Measurements from ENCODE around the gene MCF2L2. TPM values are rescaled to one million over a fixed set of nuclear protein-coding genes. Genes with fewer than 3 reads are reported as not detected.

The MCF2L2 gene
- total RNA-seq, 1 experiment from 2014 or later: 1.7 TPM

GRCh38 chr3:183330881-183331280 is 97.5 kb downstream of the MCF2L2 start:
- TF ChIP-seq EZH2 (IDR thresholded peaks at IDR 0.05; ENCODE audit: low read depth): no peak
- no peak for TF ChIP-seq CTCF (conservative IDR thresholded peaks at IDR 0.05)
- H3F3A ChIP-seq (ENCODE audit: insufficient read depth, low read depth): peaks cover 13% of the 10 kb centered on the region; the same call in 1 of the 2 replicates
- no peak for DNase-seq
- H3K4me1 ChIP-seq (replicated peaks; ENCODE audit: insufficient read depth): peaks cover 21% of the 10 kb centered on the region
- H4K20me1 ChIP-seq (ENCODE audit: insufficient read depth): no peaks in the 10 kb centered on the region
- intact Hi-C loops (cut with micrococcal nuclease; ENCODE audit: unreplicated experiment): no loop called here
- H3K9me3 ChIP-seq (ENCODE audit: insufficient read depth, low read depth): no peaks in the 10 kb centered on the region
- POLR2A ChIA-PET (ENCODE audit: unreplicated experiment): no interaction called here
- no peaks in the 10 kb centered on the region for H3K9me2 ChIP-seq (ENCODE audit: insufficient read depth)
- no peaks in the 10 kb centered on the region for H3K36me3 ChIP-seq (ENCODE audit: low read depth)
- no peak overlapping the region for H3K4me2 ChIP-seq
- no peak overlapping the region for H3K27ac ChIP-seq
- CTCF ChIA-PET: no interaction called here
- H3K79me2 ChIP-seq (ENCODE audit: low read depth): no peaks in the 10 kb centered on the region
- no peak overlapping the region for H3K4me3 ChIP-seq
- BruUV-seq (replicated peaks): no TSS peak
- H3K27me3 ChIP-seq (ENCODE audit: insufficient read depth, low read depth): no peaks in the 10 kb centered on the region
- H2AFZ ChIP-seq: no peak overlapping the region

- Histone ChIP-seq H4K20me1 (ENCODE audit: insufficient read depth) (no peaks in the 10 kb centered on the region; the same call in 1 of the 2 replicates), H3K27me3 (ENCODE audit: insufficient read depth, low read depth) (no peaks in the 10 kb centered on the region), H2AFZ (no peak overlapping the region), H3K27ac (no peak overlapping the region), H3K4me1 (replicated peaks; ENCODE audit: insufficient read depth) (peaks cover 21% of the 10 kb centered on the region), H3K4me2 (no peak overlapping the region), H3K79me2 (ENCODE audit: low read depth) (no peaks in the 10 kb centered on the region), H3K4me3 (no peak overlapping the region), H3K36me3 (ENCODE audit: low read depth) (no peaks in the 10 kb centered on the region), H3K9me3 (ENCODE audit: insufficient read depth, low read depth) (no peaks in the 10 kb centered on the region), H3K9me2 (ENCODE audit: insufficient read depth) (no peaks in the 10 kb centered on the region), H3F3A (ENCODE audit: insufficient read depth, low read depth) (peaks cover 13% of the 10 kb centered on the region; the same call in 1 of the 2 replicates)
- DNase-seq: no peak
- BruUV-seq (replicated peaks): no TSS peak
- POLR2A ChIA-PET (ENCODE audit: unreplicated experiment): interaction anchor here (0.6 kb wide), 1 partner anchor 54 kb away, joined by 10 read pairs; no protein-coding TSS in a partner anchor
- CTCF ChIA-PET: no interaction called here
- TF ChIP-seq EZH2 (IDR thresholded peaks at IDR 0.05; ENCODE audit: low read depth): no peak
- TF ChIP-seq CTCF (conservative IDR thresholded peaks at IDR 0.05): no peak
- intact Hi-C loops (cut with micrococcal nuclease; ENCODE audit: unreplicated experiment): no loop called here
These were observed 98.9 kb downstream of the MCF2L2 start for GRCh38 chr3:183329543-183329942.

- Histone ChIP-seq H3K36me3 (ENCODE audit: low read depth) (no peaks in the 10 kb centered on the region), H3K9me2 (ENCODE audit: insufficient read depth) (no peaks in the 10 kb centered on the region), H3K4me3 (no peak overlapping the region), H3F3A (ENCODE audit: insufficient read depth, low read depth) (peaks cover 12% of the 10 kb centered on the region; the same call in 1 of the 2 replicates), H3K9me3 (ENCODE audit: insufficient read depth, low read depth) (no peaks in the 10 kb centered on the region), H3K27me3 (ENCODE audit: insufficient read depth, low read depth) (no peaks in the 10 kb centered on the region), H4K20me1 (ENCODE audit: insufficient read depth) (no peaks in the 10 kb centered on the region; the same call in 1 of the 2 replicates), H3K4me1 (replicated peaks; ENCODE audit: insufficient read depth) (peaks cover 24% of the 10 kb centered on the region), H2AFZ (no peak overlapping the region), H3K27ac (peak overlapping the region; percentile 32), H3K4me2 (peak overlapping the region; percentile 39), H3K79me2 (ENCODE audit: low read depth) (no peaks in the 10 kb centered on the region)
- peak in 1 of 2 experiments; percentile 83 for DNase-seq
- CTCF ChIA-PET: interaction anchor here (0.6 kb wide), 1 partner anchor 841 kb away, joined by 3 read pairs; no protein-coding TSS in a partner anchor
- POLR2A ChIA-PET (ENCODE audit: unreplicated experiment): interaction anchor here (0.6 kb wide), 1 partner anchor 55 kb away, joined by 10 read pairs; no protein-coding TSS in a partner anchor
- intact Hi-C loops (cut with micrococcal nuclease; ENCODE audit: unreplicated experiment): no loop called here
- no TSS peak for BruUV-seq (replicated peaks)
- TF ChIP-seq CTCF (conservative IDR thresholded peaks at IDR 0.05) (no peak), EZH2 (IDR thresholded peaks at IDR 0.05; ENCODE audit: low read depth) (no peak)
These were observed 99.6 kb downstream of the MCF2L2 start for GRCh38 chr3:183328823-183329222.
